Keratinocyte (primary cell): ENCODE results near the gene STRA6. TPM values are rescaled to one million over a fixed set of nuclear protein-coding genes. Genes with fewer than 3 reads are reported as not detected.

Experiments used
- DNase-seq: peaks from one replicate; pipeline ENCODE4 v3.0.0-alpha.2; 2011; ENCODE audit warnings: low read depth, missing footprints, low spot score
- FAIRE-seq: peaks from 2 replicates; lab custom pipeline; 2011; peaks lifted over from hg19 to GRCh38; lab: Jason Lieb, UNC
- H2AFZ ChIP-seq: 2 replicates; pipeline ENCODE4 v1.6.0; 2012; ENCODE audit warnings: low read length, control low read depth, inconsistent platforms; ENCODE audit not compliant: control insufficient read depth
- H3K27ac ChIP-seq: 2 replicates; pipeline ENCODE4 v1.5.1; 2011; ENCODE audit warnings: low read length; ENCODE audit not compliant: control insufficient read depth, insufficient read depth
- H3K27me3 ChIP-seq: 3 replicates; pipeline ENCODE4 v1.6.0; 2011; ENCODE audit warnings: low read length; ENCODE audit not compliant: control insufficient read depth, insufficient read depth; ENCODE audit errors: extremely low read depth
- H3K36me3 ChIP-seq, 2 experiments: 2 replicates in 1 of 2; 3 replicates in 1 of 2; pipeline ENCODE4 v1.5.1; 2011; ENCODE audit warnings: low read length in 2 of 2, mild to moderate bottlenecking in 1 of 2; ENCODE audit not compliant: control insufficient read depth in 2 of 2, insufficient read depth in 2 of 2; ENCODE audit errors: extremely low read depth in 1 of 2
- H3K4me1 ChIP-seq: 3 replicates; pipeline ENCODE4 v1.5.1; 2011; ENCODE audit warnings: low read length; ENCODE audit not compliant: control insufficient read depth, insufficient read depth; ENCODE audit errors: extremely low read depth
- H3K4me2 ChIP-seq: 3 replicates; pipeline ENCODE4 v1.6.0; 2011; ENCODE audit warnings: low read depth, low read length; ENCODE audit not compliant: control insufficient read depth, insufficient read depth; ENCODE audit errors: extremely low read depth
- H3K4me3 ChIP-seq, 3 experiments: fragments of 200-600 bp in 1 of 3; sonication (generic) in 1 of 3; 2 replicates in 2 of 3; 3 replicates in 1 of 3; pipeline ENCODE4 v1.5.1; 2011 to 2016; ENCODE audit warnings: low read length in 3 of 3, mild to moderate bottlenecking in 3 of 3, control low read depth in 2 of 3, inconsistent platforms in 1 of 3, low read depth in 1 of 3, mixed read lengths in 1 of 3, mixed run types in 1 of 3, moderate library complexity in 1 of 3; ENCODE audit not compliant: control insufficient read depth in 2 of 3, insufficient read depth in 2 of 3; ENCODE audit errors: extremely low read depth in 1 of 3
- H3K79me2 ChIP-seq: 2 replicates; pipeline ENCODE4 v1.6.0; 2012; ENCODE audit warnings: low read length; ENCODE audit not compliant: control insufficient read depth, insufficient read depth
- H3K9ac ChIP-seq: 3 replicates; pipeline ENCODE4 v1.6.0; 2011; ENCODE audit warnings: low read length; ENCODE audit not compliant: control insufficient read depth, insufficient read depth; ENCODE audit errors: extremely low read depth
- H3K9me1 ChIP-seq: 3 replicates; pipeline ENCODE4 v1.6.0; 2011; ENCODE audit warnings: low read length; ENCODE audit not compliant: control insufficient read depth, insufficient read depth; ENCODE audit errors: extremely low read depth
- H3K9me3 ChIP-seq: 2 replicates; pipeline ENCODE4 v1.5.1; 2012; ENCODE audit warnings: low read depth, low read length; ENCODE audit not compliant: control insufficient read depth
- H4K20me1 ChIP-seq: 3 replicates; pipeline ENCODE4 v1.6.0; 2011; ENCODE audit warnings: low read length; ENCODE audit not compliant: control insufficient read depth, insufficient read depth; ENCODE audit errors: extremely low read depth
- CTCF ChIP-seq, 3 experiments: IDR thresholded peaks in 1 of 3; conservative IDR thresholded peaks in 1 of 3; optimal IDR thresholded peaks in 1 of 3; 2 replicates in 2 of 3; 3 replicates in 1 of 3; pipeline versions ENCODE3 to v1.5.1; 2011; ENCODE audit warnings: low read length in 3 of 3, mild to moderate bottlenecking in 3 of 3, moderate library complexity in 2 of 3, control low read depth in 1 of 3, inconsistent platforms in 1 of 3; ENCODE audit not compliant: insufficient read depth in 2 of 3; ENCODE audit errors: extremely low read depth in 1 of 3
- EZH2 ChIP-seq: IDR thresholded peaks from one replicate; pipeline ENCODE4 v1.6.1; 2012; ENCODE audit warnings: inconsistent platforms, mild to moderate bottlenecking, low read length, moderate library complexity
- dilution Hi-C: fragments of 300-500 bp; cut with MboI; formaldehyde crosslinking; loops from one replicate; pipeline ENCODE4 v1.7.0; 2020; ENCODE audit warnings: low sequenced_read_pairs; ENCODE audit not compliant: extremely low pct_ligation_motif_present
- polyA plus RNA-seq, 5 experiments: library from polyadenylated mRNA; depleted of rRNA in 3 of 5; stranded (reverse) in 3 of 5; stranded (forward) in 1 of 5; unstranded in 1 of 5; fragments of >200 nt; gene quantifications; 1 replicate in 1 of 5; 2 replicates in 3 of 5; 3 replicates in 1 of 5; pipeline versions ENCODE4 v1.2.1 to v1.2.3, GENCODE V29; 2011 to 2012; ENCODE audit warnings: missing spikeins in 2 of 5, low read depth in 1 of 5, low replicate concordance in 1 of 5

The STRA6 gene
- polyA plus RNA-seq, 1 donor (not counting 4 experiments of a cell fraction or from before 2014, with no cell fraction given) = not detected

GRCh38 chr15:74174219-74174957 is 28.2 kb downstream of the STRA6 start:
- dilution Hi-C loops = no loop called here
- DNase-seq (no peak), FAIRE-seq (no peak)
- Histone ChIP-seq H3K27ac (no peak overlapping the region), H3K4me1 (no peaks in the 10 kb centered on the region), H4K20me1 (no peaks in the 10 kb centered on the region), H2AFZ (no peak overlapping the region), H3K27me3 (peaks cover 24% of the 10 kb centered on the region), H3K9ac (no peak overlapping the region), H3K79me2 (no peaks in the 10 kb centered on the region), H3K4me3 (no peak overlapping the region), H3K9me1 (no peaks in the 10 kb centered on the region), H3K36me3 (no peaks in the 10 kb centered on the region), H3K9me3 (no peaks in the 10 kb centered on the region), H3K4me2 (no peak overlapping the region)
- TF ChIP-seq EZH2 (no peak), CTCF (optimal IDR thresholded peaks at IDR 0.05 in 1 of 3, IDR thresholded peaks at IDR 0.05 in 1 of 3, conservative IDR thresholded peaks at IDR 0.05 in 1 of 3; ENCODE audit: extremely low read depth in 1 of 3, insufficient read depth in 2 of 3, low read length in 3 of 3) (no peak)

GRCh38 chr15:74173380-74174218 is 29.0 kb downstream of the STRA6 start, which contains the start of gene ISLR:
TSS of gene ISLR (plus strand) at chr15:74173710. CDS start at chr15:74174859, 1,149 bp downstream.
- Histone ChIP-seq H3K27me3 (peaks cover 27% of the 10 kb centered on the region), H3K9me3 (no peaks in the 10 kb centered on the region), H3K9ac (no peak within 1 kb of the TSS), H3K4me2 (no peak within 1 kb of the TSS), H3K27ac (no peak within 1 kb of the TSS), H3K4me3 (no peak within 1 kb of the TSS), H4K20me1 (no peaks in the 10 kb centered on the region), H3K79me2 (no peaks in the 10 kb centered on the region), H3K36me3 (no peaks in the 10 kb centered on the region), H2AFZ (no peak within 1 kb of the TSS), H3K4me1 (no peaks in the 10 kb centered on the region), H3K9me1 (no peaks in the 10 kb centered on the region)
- FAIRE-seq (no peak), DNase-seq (no peak)
- TF ChIP-seq EZH2 = no peak
- no peak for TF ChIP-seq CTCF (optimal IDR thresholded peaks at IDR 0.05 in 1 of 3, IDR thresholded peaks at IDR 0.05 in 1 of 3, conservative IDR thresholded peaks at IDR 0.05 in 1 of 3; ENCODE audit: extremely low read depth in 1 of 3, insufficient read depth in 2 of 3, low read length in 3 of 3)
- dilution Hi-C loops = no loop called here
